Stimulated activated naive CD4-positive, alpha-beta T cell (primary cell): ENCODE data around the gene TUBGCP5.
"Not testable (repeated sequence)": the region's sequence is repeated elsewhere in the genome, so short reads cannot be mapped to it uniquely, and the experiment has no call there.

ENCODE experiments used
- DNase-seq, 6 experiments: peaks; one replicate each; lab custom pipeline; 2025; lab: John Stamatoyannopoulos, UW

The TUBGCP5 gene

GRCh38 chr15:23039143-23039916 is at the start of gene TUBGCP5:
TSS of gene TUBGCP5 (minus strand) at chr15:23039569. CDS start at chr15:23039543, 26 bp downstream.
- DNase-seq = peak; percentile 88 to 95 (median 94)

DNA sequence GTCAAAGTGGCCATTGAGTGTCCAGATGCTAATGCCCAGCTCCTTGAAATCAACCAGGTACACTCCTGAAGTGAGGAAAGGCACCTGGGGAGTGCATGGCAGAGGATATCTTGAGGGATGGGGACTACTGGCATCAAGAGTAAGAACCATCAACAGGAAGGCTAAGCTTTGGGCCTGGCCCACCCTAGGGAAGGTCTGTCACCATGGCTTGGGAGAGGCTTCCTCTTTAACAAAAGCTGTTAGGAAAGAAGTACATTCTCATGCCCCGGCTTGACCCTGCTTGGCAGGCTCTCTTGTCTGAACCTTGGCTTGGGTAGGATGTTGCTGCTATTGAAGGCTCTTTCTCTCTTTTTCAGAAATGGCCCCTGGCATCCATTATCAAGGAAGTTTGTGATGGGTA is 43.7 kb upstream of the TUBGCP5 start:
- DNase-seq = no peak

DNA sequence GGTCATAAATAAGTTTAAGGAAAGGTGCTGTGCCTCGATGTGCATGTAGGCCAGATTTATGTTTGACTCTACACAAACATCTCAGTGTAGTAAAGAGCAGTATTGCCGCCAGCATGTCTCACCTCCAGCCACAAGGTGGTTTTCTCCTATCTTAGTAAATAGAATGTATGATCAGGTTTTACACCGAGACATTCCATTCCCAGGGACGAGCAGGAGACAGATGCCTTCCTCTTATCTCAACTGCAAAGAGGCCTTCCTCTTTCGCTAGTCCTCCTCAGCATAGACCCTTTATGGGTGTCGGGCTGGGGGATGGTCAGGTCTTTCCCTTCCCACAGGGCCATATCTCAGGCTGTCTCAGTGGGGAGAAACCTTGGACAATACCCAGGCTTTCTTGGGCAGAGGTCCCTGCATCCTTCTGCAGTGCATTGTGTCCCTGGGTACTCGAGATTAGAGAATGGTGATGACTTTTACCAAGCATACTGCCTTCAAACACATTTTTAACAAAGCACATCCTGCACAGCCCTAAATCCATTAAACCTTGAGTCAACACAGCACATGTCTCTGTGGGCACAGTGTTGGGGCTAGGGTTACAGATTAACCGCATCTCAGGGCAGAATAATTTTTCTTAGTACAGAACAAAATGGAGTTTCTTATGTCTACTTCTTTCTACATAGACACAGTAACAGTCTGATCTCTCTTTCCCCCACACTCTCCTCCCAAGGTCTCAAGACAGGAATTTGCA is 42.8 kb upstream of the TUBGCP5 start:
- DNase-seq = not testable (repeated sequence)

DNA sequence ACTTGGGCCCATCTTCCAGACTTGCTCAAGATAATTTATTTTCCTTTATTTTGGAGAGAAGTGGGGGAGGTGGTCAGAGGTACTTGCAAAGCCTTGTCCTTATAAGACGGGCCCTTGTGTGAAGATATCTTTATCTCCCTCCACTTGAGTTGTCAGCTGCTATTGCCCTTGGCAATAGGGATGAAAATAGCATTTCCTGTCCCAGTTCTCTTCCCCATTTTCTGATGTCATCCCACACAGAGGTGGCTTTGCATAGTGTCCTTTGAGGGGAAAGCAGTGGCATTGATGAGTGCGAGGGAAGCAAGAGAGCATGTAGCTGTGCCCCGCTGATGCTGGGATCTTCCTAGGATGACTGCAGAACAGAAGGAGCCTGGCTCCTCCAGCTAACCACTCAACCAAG is 41.9 kb upstream of the TUBGCP5 start:
- DNase-seq = no peak

DNA sequence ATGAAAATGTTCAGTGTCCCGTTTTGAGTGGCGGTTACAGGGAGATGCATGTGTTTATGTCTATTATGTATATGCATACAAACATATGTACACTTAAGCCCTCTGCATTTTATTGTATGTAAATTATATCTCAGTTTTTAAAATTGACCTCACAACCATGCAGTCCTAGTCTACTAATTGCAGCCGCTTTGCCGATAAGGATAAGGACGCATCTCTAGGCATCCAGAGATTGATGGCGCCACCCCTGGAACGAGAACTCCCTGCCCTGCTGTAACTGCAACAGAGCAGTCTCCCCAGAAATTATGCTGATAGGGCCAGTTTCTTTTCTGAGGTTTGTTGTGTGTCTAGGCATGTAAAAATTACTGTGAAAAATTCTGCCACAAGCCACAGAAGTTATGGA is 40.4 kb upstream of the TUBGCP5 start:
- no peak for DNase-seq

DNA sequence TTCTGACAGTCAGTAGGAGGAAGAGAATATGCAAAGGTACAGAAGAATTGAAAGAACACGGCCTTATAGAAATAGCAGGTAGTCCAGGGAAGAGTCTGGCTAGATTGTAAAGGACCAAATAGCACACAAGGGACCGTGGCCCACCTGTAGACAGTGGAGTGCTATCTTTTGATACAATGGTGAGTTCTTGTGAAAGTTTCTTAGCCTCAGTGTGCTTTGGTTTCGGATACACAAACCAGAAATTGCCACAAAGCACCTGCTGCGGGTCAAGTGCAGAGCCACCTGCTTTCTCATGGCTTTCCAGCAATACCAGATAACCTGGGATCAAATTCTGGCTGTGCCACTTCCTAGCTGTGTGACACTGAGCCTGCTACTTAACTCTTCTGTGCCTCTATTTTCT is 36.6 kb upstream of the TUBGCP5 start:
- no peak for DNase-seq

DNA sequence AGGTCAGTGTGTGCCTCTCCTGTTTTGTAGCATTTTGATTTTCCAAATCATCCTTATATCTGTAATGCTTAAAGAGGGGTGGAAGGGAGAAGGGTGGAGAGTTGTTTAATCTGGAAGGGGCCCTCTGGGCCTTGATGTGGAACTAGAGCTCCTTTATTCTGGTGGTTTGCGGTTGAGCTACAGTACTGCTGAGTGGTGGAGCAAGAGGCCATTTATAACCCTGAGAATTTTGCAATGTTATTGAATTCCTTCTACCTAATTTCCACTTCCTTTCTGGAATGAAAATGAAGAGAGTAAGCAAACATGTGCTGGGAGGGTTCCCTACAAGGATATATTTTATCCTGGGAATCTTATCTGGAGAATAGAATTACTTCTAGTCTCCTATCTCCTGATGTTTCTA is 35.3 kb upstream of the TUBGCP5 start:
- no peak for DNase-seq

DNA sequence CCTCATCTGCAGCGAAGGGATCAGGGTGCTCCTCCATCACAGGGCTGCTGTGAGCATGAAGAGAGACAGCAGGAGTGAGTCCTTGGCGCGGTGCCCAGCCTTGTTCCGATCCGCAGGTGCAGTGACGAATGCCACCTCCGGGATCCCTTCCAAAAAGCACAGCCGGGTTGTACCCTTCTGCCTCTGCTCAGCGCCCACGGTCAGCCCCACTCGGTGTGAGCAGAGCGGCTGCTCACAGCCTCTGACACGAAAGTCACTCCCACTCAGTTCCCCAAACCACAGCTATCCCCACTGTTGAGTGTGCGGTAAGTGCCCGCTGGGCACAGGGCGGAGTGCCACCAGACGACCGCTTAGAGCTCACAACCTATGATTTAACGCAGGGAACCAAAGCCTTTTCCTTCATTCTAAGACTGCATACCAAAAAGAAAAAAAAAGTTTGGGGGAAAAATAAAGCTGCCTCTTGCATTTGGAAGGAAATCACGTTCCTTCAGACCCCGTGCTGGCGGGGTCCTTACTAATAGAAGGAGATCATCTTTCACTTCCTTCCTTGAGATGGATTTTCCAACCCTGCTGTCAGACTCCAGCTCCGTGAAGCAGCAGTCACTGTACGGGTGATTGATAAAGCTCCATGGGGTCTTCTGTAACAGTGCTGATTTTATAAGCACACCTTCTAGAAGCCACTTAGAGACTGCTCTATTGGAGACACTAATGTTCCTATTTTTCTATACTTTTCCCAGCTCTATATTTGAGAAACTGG is 34.7 kb upstream of the TUBGCP5 start:
- no peak for DNase-seq

DNA sequence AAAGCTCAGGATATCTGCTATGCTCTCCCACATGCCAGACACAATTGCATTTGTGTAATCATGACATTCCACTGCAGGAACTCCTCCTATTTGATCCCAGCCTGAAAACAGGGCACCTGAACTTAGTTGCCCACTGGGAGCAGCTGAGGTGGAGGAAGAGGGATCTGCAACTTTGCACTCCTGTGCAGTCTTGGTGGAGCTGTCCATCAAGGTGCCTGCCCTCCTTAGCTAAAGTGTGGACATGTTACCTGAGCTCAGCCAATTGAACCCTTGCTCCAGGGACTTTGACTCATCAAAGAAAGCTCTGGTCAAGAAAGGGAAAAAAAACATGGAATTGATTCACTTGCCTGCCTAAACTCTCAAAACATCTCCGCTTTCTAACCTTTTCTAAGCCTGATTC is 33.3 kb upstream of the TUBGCP5 start:
- no peak for DNase-seq

DNA sequence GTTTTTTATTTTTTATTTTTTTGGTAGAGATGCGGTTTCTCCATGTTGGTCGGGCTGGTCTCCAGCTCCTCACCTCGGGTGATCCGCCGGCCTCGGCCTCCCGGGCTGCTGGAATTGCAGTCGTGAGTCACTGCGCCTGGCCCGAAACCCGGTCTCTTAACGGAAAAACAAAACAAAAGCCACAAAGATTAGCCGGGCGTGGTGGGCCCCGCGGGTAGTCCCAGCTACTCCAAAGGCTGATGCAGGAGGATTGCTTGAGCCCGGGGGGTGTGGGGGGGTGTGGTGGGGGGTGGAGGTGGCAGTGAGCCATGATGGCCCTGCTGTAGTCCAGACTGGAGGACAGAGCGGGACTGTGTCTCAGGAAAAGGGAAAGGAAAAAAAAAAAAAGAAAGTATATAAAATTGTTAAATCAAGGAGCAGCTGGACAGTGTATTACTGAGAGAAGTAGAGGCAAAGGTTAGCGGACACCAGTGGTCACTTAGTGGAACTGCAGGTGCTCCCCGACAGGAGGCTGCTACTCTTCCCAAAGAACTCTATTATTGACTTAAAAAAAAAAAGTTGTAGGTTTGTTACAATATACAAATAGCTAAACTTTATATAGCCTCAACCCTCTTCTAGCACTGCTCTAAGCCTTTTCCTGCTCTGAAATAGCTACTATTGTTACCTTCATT is 30.3 kb upstream of the TUBGCP5 start:
- DNase-seq = no peak

DNA sequence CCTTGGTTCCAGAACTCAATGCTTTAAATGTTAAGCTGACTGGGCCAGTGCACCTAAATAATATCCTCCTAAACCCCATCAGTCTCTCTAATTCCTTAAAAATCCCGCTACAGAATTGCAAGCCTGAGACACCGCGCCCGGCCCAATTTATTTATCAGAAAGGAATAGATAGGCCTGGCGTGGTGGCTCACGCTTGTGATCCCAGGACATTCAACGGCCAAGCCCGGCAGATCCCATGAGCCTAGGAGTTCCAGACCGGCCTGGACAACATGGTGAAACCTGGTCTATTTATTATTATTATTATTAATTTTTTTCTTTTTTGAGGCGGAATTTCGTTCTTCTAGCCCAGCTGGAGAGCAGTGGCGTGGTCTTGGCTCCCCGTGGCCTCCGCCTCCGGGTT is 28.0 kb upstream of the TUBGCP5 start:
- DNase-seq = no peak

- DNase-seq = no peak
Observed at GRCh38 chr15:23065836-23066235, 26.5 kb upstream of the TUBGCP5 start.

DNA sequence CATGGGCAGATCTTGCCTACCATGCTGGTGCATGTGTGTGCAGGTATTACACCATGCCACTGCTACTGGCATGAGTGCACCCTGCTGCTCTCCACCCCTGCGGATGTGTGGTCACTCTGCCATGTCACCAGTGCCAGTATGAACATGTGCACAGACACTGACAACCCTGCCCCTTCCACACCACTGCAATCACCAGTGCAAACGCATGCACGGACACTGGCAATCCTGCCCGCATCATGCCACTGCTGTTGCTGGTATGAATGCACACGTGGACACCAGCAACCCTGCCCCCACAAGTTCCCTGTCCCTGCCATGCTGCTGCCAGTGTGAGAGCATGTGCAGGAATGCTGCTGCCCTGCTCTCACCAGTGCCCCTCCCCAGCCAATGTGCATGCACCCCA is 24.8 kb upstream of the TUBGCP5 start:
- DNase-seq = no peak

- DNase-seq = no peak
Observed at GRCh38 chr15:23057707-23058106, 18.3 kb upstream of the TUBGCP5 start.

DNA sequence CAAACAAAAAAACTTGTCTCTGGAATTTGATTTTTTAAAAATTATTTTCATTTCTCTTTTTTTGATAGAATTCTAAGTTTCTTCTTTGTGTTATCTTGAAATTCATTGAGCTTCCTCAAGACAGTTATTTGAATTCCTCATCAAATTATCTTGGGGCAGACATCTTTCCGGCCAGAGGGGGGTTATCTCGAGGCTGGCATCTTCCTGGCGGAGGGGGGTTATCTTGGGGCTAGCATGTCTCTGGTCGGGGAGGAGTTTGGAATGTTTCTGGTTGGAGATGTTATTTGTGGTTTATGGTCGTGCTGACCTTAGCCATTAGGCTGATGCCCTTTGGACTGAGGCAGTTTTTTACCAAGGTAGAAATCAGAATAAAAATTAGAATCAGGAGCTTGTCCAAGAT is 15.9 kb upstream of the TUBGCP5 start:
- DNase-seq = no peak

DNA sequence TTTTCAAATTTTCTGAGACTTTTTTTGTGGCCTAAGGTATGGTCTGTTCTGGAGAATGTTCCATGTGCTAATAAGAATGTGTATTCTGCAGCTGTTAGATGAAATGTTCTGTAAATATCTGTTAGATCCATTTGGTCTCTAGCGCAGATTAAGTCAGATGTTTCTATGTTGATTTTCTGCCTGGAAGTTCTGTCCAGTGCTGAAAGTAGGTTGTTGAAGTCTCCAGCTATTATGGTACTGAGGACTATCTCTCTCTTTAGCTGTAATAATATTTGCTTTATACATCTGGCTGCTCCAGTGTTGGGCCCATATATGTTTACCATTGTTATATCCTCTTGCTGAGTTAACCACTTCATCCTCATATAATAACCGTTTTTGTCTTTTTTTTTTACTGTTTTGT is 13.2 kb upstream of the TUBGCP5 start:
- DNase-seq = no peak

GRCh38 chr15:23050708-23051107 is 11.3 kb upstream of the TUBGCP5 start:
- DNase-seq = no peak

GRCh38 chr15:23049984-23050628 is 10.7 kb upstream of the TUBGCP5 start:
- no peak for DNase-seq

DNA sequence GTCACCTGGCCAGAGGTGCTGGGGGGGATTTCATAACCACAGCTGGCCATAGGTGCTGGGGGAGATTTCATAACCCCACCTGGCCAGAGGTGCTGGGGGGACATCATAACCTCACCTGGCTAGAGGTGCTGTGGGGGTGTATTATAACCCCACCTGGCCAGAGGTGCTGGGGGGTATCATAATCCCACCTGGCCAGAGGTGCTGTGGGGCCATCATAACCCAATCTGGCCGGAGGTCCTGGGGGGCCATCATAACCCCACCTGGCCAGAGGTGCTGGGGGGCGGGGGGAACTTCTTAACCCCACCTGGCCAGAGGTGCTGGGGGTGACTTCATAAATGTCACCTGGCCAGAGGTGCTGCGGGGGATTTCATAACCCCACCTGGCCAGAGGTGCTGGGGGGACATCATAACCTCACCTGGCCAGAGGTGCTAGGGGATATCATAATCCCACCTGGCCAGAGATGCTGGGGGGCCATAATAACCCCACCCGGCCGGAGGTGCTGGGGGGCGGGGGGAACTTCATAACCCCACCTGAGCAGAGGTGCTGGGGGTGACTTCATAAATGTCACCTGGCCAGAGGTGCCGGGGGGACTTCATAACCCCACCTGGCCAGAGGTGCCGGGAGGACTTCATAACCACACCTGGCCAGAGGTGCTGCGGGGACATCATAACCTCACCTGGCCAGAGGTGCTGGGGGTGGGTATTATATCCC is 9.4 kb upstream of the TUBGCP5 start:
- peak in 1 of 6 experiments; percentile 4 for DNase-seq

- not testable (repeated sequence) for DNase-seq
Observed at GRCh38 chr15:23043987-23044386, 4.6 kb upstream of the TUBGCP5 start.

GRCh38 chr15:23043535-23043934 is 4.2 kb upstream of the TUBGCP5 start:
- DNase-seq = not testable (repeated sequence)
